ENCODE data around the gene ZFP69B.
A peak's percentile ranks its signal among the peaks of the same experiment; 100 is the strongest.

Gene ZFP69B

DNA sequence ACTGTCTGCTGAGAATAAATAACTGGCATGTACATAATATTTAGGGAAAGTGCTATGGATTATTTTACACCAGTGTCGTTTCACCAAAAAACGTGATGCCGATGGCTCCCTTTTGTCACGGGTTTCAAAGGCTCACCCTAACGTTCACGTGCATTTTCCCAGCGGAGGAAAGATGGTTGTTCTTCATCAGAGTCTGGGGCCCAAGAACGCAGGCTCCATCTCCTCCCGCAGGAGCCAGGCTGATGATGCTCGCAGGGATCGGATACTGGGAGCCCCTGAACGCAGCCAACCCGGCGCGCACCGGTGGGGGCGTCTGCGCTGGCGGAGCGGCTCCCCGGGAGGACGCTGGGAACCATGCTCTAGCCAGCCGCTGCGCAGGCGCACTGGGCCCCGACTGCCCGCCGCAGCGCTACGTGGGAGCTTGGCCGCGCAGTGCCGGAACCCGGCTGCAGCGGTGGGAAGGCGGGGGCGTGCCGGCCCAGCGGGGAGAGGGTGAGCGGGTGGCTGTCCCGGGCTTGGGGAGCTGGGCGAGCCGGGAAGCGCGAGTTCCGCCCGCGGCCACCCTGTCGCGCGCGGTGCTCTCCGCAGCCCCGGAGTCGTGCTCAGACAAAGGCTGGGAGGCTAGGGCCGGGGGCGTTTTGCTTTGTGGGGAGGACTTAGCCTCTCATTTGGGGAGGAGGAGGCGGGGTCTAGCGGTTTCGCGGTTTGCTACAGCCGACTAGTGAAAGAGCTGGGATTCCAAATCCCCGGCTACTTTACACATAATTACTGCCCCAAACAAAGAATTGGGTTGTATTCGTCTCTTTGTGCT is at the start of gene ZFP69B:
Gene ZFP69B, plus strand, starts transcription at position 793 of the 811 bp plus-strand sequence. CDS start 486 bp downstream, outside the sequence.
- peak; percentile 92 for DNase-seq

DNA sequence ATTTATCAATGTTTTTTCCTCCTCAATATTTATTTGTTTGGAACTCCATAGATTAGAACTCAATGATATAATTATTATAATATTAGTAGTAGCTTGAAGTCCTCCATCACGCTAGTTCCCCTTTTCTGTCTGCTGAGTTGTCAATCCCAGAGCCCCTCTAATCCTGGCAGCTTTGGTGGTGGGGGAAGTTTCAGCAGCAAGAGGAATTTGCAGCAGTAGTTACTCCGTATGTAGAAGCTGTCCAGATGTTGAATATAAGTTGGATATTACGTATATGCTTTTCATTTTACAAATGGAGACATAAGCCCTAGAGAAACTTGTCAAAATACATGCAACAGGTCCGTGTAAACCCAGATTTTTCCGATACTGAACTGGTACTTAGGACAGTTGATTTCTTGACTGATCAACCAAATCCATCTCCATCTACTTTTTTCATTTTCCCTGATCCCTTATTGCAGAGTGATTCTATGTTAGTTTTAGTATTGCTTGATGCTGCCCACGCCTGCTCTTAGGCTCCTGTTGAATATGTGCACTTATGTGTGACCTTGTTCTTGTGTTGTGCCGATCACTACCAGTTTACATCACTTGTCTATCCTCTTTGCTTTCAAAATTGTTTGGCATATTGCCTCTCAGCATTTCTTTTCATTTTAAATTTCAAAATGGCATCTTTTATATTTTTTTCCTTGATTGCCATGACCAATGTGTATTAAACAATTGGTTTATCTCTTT is 48.6 kb upstream of the ZFP69B start:
- DNase-seq: no peak

DNA sequence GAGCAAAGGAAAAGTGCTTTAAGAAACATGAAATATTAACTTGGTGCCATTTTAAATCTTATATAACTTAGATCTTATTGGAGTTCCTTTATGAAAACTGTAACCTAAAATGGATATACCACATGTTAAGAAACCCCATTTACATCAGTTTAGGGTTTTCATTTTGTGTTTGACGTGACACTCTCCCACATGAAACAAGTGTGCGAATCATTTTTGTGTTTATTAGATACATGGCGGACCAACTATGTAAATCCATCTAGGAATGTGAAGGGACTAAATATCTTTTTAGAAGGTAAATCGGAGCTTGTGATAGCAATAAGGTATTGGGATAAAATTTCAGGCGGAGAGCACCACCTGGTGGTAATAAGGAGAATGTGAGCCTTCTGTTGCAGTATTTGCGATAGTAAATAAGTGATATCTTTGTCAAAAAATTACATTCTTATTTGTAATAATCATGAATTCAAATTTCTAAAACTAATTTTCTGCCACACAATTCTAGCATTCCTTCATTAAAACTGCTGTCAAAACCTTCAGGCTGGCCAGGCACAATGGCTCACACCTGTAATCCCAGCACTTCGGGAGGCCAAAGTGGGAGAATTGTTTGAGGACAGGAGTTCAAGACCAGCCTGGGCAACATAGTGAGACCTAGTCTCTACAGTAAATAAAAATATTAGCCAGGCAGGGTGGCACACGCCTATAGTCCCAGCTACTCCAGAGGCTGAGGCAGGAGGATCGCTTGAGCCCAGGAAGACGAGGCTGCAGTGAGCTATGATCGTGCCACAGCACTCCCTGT is 45.4 kb upstream of the ZFP69B start:
- DNase-seq: peak; percentile 75

DNA sequence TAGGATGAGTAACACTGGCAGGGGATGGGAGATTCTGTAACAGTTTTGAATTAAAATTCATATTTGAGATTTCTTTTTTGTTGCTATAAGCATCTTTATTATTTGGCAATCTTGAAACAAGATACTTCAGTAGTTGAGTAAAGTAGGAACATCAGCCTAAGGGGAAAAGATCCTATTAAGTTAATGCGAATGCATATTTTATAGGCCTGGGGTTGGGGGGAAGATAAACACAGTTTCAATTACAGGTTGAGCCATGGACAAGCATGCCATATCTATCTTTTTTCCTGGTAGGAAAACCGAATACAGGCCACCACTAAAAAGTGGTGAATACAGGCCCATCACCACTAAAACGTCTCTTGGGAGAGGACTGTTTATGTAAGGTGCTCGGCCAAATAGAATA is 44.5 kb upstream of the ZFP69B start:
- no peak for DNase-seq

DNA sequence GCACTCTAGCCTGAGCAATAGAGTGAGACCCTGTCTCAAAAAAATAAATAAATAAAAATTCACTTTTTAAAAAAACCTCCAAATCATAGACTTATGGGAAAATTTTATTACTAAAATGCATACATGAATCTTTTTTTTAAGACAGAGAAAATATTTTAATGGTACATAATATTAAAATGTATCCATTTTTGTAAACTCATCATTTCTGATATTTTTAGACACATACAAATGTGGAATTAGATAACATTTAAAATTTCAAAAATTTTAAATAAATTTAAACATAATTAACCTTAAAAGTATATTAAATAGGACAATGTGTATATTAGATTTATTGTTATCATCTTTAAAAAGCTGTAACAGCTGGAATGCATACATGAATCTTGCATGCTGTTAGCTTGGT is 42.8 kb upstream of the ZFP69B start:
- DNase-seq: no peak

DNA sequence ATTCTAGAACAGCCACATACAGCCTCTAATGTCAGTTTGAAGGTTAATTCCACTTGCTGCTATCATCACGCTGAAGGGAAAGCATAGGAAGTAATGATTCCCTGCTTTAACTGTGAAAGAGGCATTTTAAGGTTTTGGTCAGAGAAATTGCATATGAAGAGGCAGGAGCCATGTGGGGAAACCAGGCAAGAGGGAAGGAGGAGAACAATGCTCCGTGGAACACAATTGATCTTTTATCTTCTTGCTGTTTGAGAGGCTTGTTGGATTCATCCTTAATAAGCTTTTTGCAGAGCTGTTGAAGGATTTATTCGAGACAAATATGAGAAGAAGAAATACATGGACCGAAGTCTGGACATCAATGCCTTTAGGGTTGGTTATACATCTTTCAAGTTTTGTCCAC is 40.8 kb upstream of the ZFP69B start:
- DNase-seq: no peak

DNA sequence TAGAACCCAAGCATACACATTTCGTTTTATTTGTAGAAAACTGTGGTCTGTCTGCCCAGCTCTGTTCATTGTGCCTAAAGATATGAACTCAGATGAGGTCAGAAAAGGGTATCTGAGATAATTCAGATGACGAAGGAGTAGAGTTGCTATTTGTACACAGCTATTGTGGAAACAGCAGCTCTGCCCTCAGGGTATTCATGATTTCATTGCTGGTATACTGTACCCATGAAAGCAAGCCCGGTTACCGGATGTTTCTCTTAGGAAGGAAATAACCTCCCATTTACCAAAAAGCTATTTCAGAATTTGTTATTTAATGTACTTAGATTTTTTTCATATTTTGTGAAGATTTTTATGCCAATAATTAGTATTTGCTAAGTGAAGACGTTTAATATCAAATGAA is 39.0 kb upstream of the ZFP69B start:
- DNase-seq: no peak

DNA sequence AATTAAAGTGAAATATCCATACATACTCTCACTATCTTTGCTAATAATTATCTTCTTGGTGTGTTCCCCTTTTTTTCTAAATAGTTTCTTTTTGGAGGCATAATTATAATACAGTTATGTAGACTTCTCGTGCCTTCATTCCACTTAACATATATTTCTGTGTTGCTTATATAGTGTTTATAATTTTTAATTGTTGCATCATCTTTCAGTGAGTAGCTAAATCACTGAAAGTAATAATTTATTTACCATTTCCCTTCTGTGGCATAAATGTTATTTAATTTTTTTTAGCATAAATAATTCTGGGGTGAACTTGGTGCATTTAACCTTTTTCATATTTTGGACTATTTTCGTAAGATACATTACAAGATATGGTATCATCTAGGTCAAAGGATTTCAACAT is 38.4 kb upstream of the ZFP69B start:
- no peak for DNase-seq

DNA sequence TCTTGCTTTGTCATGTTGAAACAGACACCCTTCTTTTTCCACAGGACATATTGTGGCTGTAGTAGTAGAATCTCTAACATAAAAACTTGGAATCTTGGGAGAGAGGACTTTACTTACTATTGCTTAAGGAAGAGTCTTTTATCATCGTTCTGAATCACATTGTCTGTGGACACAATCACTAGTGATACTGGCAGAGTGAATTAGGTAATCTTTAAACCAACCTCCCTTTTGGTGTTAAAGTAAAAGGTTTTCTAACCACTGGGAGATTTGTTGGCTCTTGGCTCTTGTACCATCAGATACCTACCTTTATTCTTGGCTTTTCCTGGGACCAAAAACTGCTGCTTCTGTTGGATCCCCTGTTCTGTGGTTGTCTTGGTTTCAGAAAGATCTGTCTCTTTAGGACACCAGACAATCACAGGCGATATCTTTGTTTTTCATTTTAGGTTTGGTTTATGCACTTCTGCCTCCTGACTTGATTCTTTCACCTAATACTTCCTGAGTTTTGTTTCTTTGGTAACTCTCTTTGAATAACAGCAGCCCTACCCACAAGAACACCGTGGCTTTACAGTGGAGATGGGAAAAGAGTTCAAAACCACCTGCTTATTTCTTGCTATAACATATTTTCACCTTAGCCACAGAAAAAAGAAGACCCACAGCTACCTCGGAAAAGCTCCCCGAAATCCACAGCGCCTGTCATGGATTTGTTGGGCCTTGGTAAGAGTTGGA is 36.6 kb upstream of the ZFP69B start:
- no peak for DNase-seq

DNA sequence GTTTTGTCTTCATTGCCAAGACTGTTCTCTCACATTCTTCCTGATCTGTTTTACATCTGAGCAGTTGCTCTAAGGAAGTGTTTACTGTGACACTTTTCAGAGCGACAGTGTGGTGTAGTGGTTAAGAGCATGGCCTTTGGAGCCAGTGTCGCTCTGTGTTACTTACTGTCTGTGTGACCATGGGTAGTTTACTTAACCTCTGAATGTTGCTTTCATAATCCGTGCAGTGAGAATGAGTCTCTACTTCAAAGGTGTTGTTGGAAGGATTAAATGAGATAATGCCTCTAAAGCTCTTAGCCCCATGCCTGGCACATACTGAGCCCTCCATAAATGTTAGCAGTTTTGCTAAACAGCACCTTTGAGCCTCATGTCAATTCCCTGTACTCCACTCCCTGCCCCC is 35.9 kb upstream of the ZFP69B start:
- DNase-seq: no peak

DNA sequence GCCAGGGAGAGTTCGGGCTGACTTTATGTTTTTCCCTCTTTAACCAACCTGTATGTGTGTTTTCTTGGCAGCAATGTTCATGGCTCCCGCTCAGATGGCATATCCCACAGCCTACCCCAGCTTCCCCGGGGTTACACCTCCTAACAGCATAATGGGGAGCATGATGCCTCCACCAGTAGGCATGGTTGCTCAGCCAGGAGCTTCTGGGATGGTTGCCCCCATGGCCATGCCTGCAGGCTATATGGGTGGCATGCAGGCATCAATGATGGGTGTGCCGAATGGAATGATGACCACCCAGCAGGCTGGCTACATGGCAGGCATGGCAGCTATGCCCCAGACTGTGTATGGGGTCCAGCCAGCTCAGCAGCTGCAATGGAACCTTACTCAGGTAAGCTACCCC is 33.6 kb upstream of the ZFP69B start:
- no peak for DNase-seq

DNA sequence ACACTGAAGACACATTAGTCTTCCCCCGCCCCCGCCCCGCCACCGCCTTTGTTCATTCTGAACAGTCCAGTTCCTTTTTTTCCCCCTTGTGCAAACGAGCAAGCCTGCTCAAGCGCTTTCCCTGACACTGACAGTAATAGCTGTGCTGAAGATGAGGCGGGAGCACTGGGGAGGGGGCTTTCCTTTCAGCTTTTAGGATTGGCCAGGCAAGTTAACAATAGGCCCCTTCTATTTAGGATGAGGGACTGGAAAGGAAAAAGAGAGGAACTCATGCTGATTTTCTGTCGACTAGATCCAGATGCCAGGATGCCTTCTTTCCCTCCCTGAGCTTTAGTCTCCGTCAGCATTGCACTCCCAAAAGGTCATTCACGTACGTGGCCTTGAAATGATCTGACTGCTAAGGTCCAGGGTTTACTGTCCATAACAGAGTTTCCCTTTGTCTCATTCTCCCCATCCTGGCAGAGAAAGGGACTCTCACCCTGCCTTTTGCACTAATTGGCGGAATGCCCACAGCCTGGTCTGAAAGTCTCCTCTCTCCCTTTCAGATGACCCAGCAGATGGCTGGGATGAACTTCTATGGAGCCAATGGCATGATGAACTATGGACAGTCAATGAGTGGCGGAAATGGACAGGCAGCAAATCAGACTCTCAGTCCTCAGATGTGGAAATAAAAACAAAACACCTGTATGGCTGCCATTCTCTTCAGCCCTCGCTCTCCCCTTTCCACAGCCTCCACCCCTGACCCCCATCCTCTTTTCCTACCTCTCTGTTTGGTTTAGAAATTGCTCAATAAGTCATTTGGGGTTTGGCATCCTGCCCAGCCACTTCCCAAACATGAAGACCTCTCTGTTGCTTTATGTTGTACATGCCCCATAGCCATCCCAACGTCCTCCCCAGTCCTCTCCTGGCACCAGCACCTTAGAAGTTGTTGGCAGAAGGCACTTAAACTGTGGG is 28.6 kb upstream of the ZFP69B start:
- no peak for DNase-seq

DNA sequence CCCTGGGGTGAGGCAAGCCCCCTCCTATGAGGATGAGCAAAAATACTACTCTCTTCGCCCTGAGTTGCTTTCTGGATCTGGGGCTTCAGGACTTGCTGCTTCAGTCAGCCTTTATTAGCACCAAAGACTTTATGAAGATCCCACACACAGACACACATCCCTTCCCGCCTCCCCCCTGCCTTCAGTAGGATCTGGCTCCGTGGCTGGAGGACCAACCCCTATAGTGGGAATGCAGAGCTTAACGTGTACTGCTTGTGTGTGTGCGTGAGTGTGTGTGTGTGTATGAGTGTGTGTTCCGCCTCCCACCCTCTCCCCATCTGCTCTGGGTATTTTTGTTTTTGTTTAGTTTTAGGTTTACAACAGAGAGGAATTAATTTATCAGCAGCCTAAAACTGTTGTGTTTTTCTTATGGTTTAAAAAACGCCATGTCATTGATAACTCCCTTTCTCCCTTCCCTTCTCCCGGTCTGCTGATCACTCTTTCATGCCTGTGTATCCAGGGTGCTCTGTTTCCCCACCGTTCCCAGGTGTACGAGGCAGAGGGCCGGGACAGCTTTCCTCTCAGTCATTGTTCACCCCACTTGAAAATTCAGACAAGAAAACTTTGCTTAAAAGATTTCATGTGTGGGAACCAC is 27.5 kb upstream of the ZFP69B start:
- no peak for DNase-seq

DNA sequence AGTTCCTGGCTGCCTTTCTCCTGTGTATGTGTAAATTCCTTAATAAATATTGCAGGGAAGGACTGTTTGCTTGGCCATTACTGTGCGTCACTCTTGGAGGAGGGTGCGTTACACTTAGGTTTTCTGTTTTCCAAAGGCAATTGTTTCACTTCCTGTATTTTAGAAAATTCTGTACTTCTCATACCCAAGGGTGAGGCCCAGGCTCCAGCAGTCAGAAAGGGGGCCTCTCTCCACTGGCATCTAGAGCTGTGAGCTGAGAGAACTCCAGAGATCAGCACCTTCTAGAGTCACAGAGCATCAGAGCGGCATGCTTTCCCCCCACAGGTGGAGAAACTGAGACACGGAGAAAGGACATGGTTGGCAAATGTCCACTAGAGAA is 27.0 kb upstream of the ZFP69B start:
- DNase-seq: no peak

DNA sequence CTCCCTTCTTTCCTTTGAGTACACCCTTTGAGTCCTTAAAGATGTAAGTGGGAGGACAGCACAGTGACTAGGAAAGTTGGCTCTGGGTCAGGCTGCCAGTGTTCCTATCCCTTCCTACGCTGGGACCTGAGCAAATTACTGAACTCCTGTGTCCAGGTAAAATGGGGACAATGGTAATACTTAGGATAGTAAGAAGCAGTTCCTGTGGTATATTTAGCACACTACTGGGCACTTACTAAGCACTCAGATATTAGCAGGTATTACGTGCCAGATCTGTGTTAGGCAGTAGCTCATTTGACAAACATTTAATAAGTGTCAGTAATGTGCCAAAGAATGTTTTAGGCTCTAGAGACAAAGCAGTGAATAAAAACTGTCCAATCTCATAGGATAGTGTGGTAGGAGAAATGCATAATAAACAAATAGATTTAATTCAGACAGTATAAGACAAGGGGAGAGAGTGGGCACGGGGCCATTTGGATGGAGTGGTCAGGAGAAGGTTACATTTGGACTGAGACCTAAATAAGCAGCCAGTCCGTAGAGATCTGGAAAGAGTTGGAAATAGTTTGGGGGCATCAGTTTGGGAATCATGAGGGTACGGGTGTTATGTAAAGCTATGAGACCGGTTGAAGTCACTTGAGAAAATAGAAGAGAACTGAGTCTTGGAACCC is 26.2 kb upstream of the ZFP69B start:
- no peak for DNase-seq

DNA sequence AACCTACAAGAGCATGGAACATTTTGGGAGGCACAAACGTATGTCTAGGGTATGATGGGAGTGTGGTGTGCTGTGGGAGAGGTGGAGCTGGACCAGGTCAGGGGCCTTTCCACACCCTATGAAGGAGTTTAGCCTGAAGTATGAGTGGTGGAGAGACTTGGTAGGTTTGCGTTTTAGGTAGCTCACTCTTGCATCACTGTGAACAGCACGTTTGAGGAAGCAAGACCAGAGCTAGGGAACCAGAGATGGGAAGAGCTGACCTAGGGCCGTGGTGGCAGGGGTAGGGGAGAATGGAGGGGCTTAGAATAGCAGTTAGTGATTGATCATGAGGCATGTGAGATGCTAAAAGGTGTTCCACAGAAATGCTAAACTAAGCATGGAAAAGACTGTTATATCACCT is 25.1 kb upstream of the ZFP69B start:
- DNase-seq: no peak

DNA sequence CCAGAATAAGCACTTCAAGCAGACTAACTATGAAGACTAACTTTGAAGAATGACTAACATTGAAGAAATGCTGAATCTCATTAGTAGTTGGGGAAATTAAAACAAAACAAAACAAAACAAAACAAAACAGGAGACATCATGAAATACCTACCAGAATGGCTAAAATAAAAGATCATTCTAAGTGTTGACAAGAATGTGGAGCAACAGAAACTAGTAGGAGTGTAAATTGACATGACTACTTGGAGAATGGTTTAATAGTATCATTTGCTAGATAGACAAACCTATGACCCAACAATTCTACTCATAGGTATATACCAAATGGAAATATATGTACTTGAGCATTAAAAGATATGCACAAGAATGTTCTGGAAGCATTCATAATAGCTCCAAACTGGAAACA is 18.9 kb upstream of the ZFP69B start:
- DNase-seq: no peak

DNA sequence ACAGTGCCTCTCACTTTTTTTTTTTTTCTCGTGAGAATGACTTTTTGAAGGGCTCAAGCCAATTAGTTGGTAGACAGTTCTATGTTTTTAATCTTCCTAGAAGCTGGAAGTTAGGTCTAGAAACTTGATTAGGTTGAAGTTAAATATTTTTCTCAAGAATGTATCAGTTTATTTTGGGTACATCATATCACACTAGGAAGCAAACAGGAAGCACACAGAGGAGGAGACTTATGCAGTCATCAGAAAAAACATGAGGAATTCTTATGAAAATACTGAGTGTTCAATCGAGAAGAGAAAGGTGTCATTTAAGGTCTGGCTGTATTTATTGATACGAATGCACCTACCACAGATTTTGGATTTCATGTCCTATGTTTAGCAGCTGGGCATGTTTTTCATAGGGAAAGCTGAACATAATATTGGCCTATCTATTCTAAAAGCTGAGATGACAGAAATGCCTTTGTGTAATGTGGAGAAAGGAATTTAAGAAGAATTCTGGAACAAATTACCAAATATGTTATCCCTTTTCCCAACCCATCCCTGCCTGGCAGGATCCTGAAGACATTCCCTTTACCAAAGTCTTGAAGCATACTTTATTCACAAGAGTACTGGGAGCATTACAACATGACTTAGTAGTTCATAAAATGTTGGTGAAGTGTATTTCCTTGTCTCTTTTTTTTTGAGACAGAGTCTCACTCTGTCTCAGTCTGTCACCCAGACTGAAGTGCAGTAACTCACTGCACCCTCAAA is 17.5 kb upstream of the ZFP69B start:
- DNase-seq: no peak

DNA sequence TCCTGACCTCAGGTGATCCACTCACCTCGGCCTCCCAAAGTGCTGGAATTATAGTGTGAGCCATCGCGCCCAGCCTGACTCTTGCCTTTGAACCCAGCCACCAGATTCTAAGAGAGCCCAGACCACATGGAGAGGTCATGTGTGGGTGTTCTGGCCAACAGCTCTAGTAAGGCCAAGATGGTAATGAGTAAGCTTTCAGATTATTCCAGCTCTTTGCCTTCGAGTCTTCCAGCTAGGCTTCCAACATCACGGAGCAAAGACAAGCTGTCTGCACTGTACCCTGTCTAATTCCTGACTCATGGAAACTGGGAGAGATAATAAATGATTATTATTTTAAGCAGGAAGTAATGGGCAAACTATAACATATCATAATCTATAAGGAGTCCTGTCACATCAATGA is 14.8 kb upstream of the ZFP69B start:
- DNase-seq: no peak

DNA sequence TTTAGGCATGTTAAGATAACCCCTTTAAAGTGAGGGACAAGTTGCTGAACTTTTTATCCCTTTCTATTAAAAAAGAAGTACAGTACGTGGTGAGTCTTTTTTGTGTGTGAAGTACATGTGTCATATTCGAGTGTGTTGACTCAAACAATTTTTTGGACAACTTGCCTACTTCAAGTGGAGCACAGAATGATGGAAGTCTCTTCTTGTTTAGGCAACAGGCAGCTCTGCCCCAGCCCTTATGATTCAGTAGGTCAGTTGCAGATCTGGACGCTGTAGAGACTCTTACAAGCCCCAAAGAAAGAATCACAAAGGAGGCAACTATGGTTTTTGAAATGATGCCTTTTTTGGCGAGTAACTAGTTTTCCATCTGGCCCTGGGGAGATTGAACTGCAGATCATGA is 14.4 kb upstream of the ZFP69B start:
- DNase-seq: no peak
